B cell (primary cell): ENCODE data around the gene RHPN2. TPM values are rescaled to one million over a fixed set of nuclear protein-coding genes. Genes with fewer than 3 reads are reported as not detected.
"Not testable (repeated sequence)": the region's sequence is repeated elsewhere in the genome, so short reads cannot be mapped to it uniquely, and the experiment has no call there.

ENCODE experiments used
- ATAC-seq: fragments of 200-7000 bp; cut with Tn5 transposase; one replicate; pipeline ENCODE4 v1.10.0; 2021; ENCODE audit warnings: low read depth, mild to moderate bottlenecking, moderate number of reproducible peaks, moderate library complexity
- CTCF ChIA-PET: fragments of 350-600 bp; sonication (Branson Sonifier 250); formaldehyde crosslinking; loops from one replicate; lab custom pipeline; 2021; ENCODE audit warnings: antibody characterized with exemption, inconsistent platforms; lab: Charles Lee
- POLR2A ChIA-PET: fragments of 350-600 bp; sonication (Branson Sonifier 250); formaldehyde crosslinking; loops from one replicate; lab custom pipeline; 2021; ENCODE audit warnings: antibody characterized with exemption; lab: Charles Lee
- DNase-seq: peaks from one replicate; pipeline ENCODE4 v3.0.0; 2013
- H2AFZ ChIP-seq: 2 replicates; pipeline ENCODE4 v1.6.1; 2012; ENCODE audit warnings: mild to moderate bottlenecking, low read depth, low read length; ENCODE audit not compliant: insufficient read depth, poor library complexity, severe bottlenecking
- H3K27ac ChIP-seq, 2 donors: 1 replicate in 1 of 2; 2 replicates in 1 of 2; pipeline ENCODE4 v1.5.1; 2012 to 2013; ENCODE audit warnings: low read length in 2 of 2, mild to moderate bottlenecking in 2 of 2, moderate library complexity in 1 of 2
- H3K27me3 ChIP-seq, 4 experiments: fragments of 200-600 bp in 1 of 4; sonication (generic) in 1 of 4; replicated peaks in 1 of 4; 1 replicate in 2 of 4; 2 replicates in 2 of 4; pipeline versions ENCODE4 v1.6.1 to v1.7.0; 2013 to 2016; ENCODE audit warnings: low read length in 3 of 4, mild to moderate bottlenecking in 2 of 4, mixed read lengths in 1 of 4, moderate library complexity in 1 of 4; ENCODE audit not compliant: insufficient read depth in 4 of 4, control insufficient read depth in 3 of 4; ENCODE audit errors: control extremely low read depth in 1 of 4
- H3K36me3 ChIP-seq, 2 experiments: replicated peaks in 1 of 2; 1 replicate in 1 of 2; 2 replicates in 1 of 2; pipeline versions ENCODE4 v1.6.1 to v1.7.1; 2013; ENCODE audit warnings: low read length in 1 of 2; ENCODE audit not compliant: insufficient read depth in 2 of 2, control insufficient read depth in 1 of 2; ENCODE audit errors: control extremely low read depth in 1 of 2, extremely low read depth in 1 of 2
- H3K4me1 ChIP-seq, 2 donors: fragments of 200-600 bp in 1 of 2; sonication (generic) in 1 of 2; 1 replicate in 1 of 2; 2 replicates in 1 of 2; pipeline versions ENCODE4 v1.5.1 to v1.6.1; 2013 to 2017; ENCODE audit warnings: low read length in 2 of 2; ENCODE audit not compliant: control insufficient read depth in 2 of 2, insufficient read depth in 2 of 2
- H3K4me2 ChIP-seq: replicated peaks from 2 replicates; pipeline ENCODE3; 2012; ENCODE audit warnings: mild to moderate bottlenecking, low read depth, low read length; ENCODE audit not compliant: poor library complexity, severe bottlenecking
- H3K4me3 ChIP-seq, 5 experiments: fragments of 200-600 bp in 1 of 5; sonication (generic) in 1 of 5; 1 replicate in 3 of 5; 2 replicates in 2 of 5; pipeline versions ENCODE4 v1.5.1 to v1.7.0; 2011 to 2016; ENCODE audit warnings: low read length in 4 of 5, mild to moderate bottlenecking in 4 of 5, low read depth in 2 of 5, control low read depth in 1 of 5, moderate library complexity in 1 of 5; ENCODE audit not compliant: insufficient read depth in 1 of 5; ENCODE audit errors: control extremely low read depth in 1 of 5, extremely low read depth in 1 of 5
- H3K79me2 ChIP-seq: fragments of 200-600 bp; sonication (generic); one replicate; pipeline ENCODE4 v1.6.0; 2016; ENCODE audit warnings: low read length; ENCODE audit not compliant: control insufficient read depth, insufficient read depth
- H3K9ac ChIP-seq: fragments of 200-600 bp; sonication (generic); 2 replicates; pipeline ENCODE4 v1.6.1; 2017; ENCODE audit warnings: mild to moderate bottlenecking, low read length, moderate library complexity
- H3K9me3 ChIP-seq, 3 donors: one replicate each; pipeline versions ENCODE4 v1.6.1 to v1.7.1; 2013; ENCODE audit warnings: low read length in 2 of 3; ENCODE audit not compliant: control insufficient read depth in 2 of 3, insufficient read depth in 1 of 3; ENCODE audit errors: control extremely low read depth in 1 of 3
- H4K20me1 ChIP-seq: 2 replicates; pipeline ENCODE4 v1.6.0; 2012; ENCODE audit warnings: mild to moderate bottlenecking, low read length; ENCODE audit not compliant: insufficient read depth, control insufficient read depth, poor library complexity, severe bottlenecking
- H3K27ac Mint-ChIP-seq: one replicate; pipeline ENCODE4 v1.8.0; 2021; ENCODE audit warnings: mixed read lengths
- H3K27me3 Mint-ChIP-seq: one replicate; pipeline ENCODE4 v1.8.0; 2021; ENCODE audit warnings: mixed read lengths
- H3K4me1 Mint-ChIP-seq: one replicate; pipeline ENCODE4 v1.8.0; 2021; ENCODE audit warnings: mixed read lengths
- H3K4me3 Mint-ChIP-seq: one replicate; pipeline ENCODE4 v1.8.0; 2021; ENCODE audit warnings: mixed read lengths
- H3K9me3 Mint-ChIP-seq: one replicate; pipeline ENCODE4 v1.8.0; 2022; ENCODE audit warnings: mixed read lengths; ENCODE audit not compliant: insufficient read depth
- EZH2 ChIP-seq: IDR thresholded peaks from 2 replicates; pipeline ENCODE4 v1.6.1; 2012; ENCODE audit warnings: borderline replicate concordance, low read depth, mild to moderate bottlenecking, moderate library complexity, low read length; ENCODE audit not compliant: insufficient read depth, poor library complexity, severe bottlenecking
- WGBS: methylation state at CpG from one replicate; pipeline ENCODE4 v1.1.5; 2013; ENCODE audit warnings: missing lambda C conversion rate; ENCODE audit not compliant: insufficient coverage; 5-methylcytosine and 5-hydroxymethylcytosine counted together
- intact Hi-C: fragments of 100-400 bp; cut with micrococcal nuclease; formaldehyde crosslinking; loops from one replicate; pipeline ENCODE4 v1.10.0; 2022
- polyA plus RNA-seq: library from polyadenylated mRNA; depleted of rRNA; stranded (reverse); fragments of >200 nt; gene quantifications from 2 replicates; pipeline ENCODE4 v1.2.3, GENCODE V29; 2012
- total RNA-seq, 2 donors: library from RNA; stranded (reverse); fragments of 120-200 nt in 1 of 2; gene quantifications; 1 replicate in 1 of 2; 2 replicates in 1 of 2; pipeline versions ENCODE4 v1.2.3 to v1.2.4, GENCODE V29; 2013 to 2022
- TF ChIP-seq, protein P1 (sequence below): fragments of 200-600 bp; IDR thresholded peaks from one replicate; pipeline ENCODE4 v1.8.0; 2022; ENCODE audit warnings: antibody characterized with exemption, mild to moderate bottlenecking

RHPN2 gene
- total and polyA plus RNA-seq, 2 donors (not counting 1 experiment from before 2014, with no cell fraction given) = 4.9 to 5.5 TPM

GRCh38 chr19:32997716-32998355 is 66.9 kb downstream of the RHPN2 start:
- Histone ChIP-seq H3K4me2 (no peak overlapping the region), H3K27ac (no peak overlapping the region), H2AFZ (no peak overlapping the region), H3K27me3 (no peaks in the 10 kb centered on the region), H4K20me1 (no peaks in the 10 kb centered on the region), H3K9me3 (no peaks in the 10 kb centered on the region), H3K79me2 (no peaks in the 10 kb centered on the region), H3K4me1 (no peaks in the 10 kb centered on the region), H3K36me3 (no peaks in the 10 kb centered on the region), H3K4me3 (no peak overlapping the region), H3K9ac (no peak overlapping the region)
- intact Hi-C loops = no loop called here
- DNase-seq (no peak), ATAC-seq (no peak)
- no peaks in the 10 kb centered on the region for H3K9me3 Mint-ChIP-seq
- H3K27me3 Mint-ChIP-seq = no peaks in the 10 kb centered on the region
- CTCF ChIA-PET = no interaction called here
- POLR2A ChIA-PET = no interaction called here
- WGBS = 95% methylated on average over 14 of the region's 14 CpGs
- H3K4me1 Mint-ChIP-seq = peaks cover 4% of the 10 kb centered on the region
- no peak for TF ChIP-seq EZH2
- TF ChIP-seq, protein P1, sequence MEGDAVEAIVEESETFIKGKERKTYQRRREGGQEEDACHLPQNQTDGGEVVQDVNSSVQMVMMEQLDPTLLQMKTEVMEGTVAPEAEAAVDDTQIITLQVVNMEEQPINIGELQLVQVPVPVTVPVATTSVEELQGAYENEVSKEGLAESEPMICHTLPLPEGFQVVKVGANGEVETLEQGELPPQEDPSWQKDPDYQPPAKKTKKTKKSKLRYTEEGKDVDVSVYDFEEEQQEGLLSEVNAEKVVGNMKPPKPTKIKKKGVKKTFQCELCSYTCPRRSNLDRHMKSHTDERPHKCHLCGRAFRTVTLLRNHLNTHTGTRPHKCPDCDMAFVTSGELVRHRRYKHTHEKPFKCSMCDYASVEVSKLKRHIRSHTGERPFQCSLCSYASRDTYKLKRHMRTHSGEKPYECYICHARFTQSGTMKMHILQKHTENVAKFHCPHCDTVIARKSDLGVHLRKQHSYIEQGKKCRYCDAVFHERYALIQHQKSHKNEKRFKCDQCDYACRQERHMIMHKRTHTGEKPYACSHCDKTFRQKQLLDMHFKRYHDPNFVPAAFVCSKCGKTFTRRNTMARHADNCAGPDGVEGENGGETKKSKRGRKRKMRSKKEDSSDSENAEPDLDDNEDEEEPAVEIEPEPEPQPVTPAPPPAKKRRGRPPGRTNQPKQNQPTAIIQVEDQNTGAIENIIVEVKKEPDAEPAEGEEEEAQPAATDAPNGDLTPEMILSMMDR = no peak
- no peak overlapping the region for H3K4me3 Mint-ChIP-seq
- no peak overlapping the region for H3K27ac Mint-ChIP-seq

DNA sequence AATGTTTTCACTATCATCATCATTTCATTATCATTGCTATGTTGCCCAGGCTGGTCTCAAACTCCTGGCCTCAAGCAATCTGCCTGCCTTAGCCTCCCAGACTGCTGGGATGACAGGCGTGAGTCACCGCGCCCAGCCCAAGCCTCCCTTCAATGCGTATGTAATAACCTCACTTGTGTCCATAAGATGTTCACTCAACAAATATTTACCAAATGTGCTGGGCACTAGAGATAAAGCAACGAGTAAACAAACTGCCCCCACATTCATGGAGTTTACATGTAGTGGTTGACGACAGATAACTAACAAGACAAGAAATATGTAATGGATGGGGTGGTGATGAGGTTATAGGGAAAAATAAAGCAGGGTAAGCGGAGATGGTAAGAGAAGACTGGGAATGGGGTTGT is 67.6 kb downstream of the RHPN2 start:
- H3K4me1 Mint-ChIP-seq, H3K9me3 Mint-ChIP-seq, H3K4me3 ChIP-seq, H3K4me2 ChIP-seq, H2AFZ ChIP-seq, H3K9ac ChIP-seq, H3K27ac Mint-ChIP-seq, CTCF ChIA-PET, POLR2A ChIA-PET, DNase-seq, H3K27me3 ChIP-seq, H3K4me1 ChIP-seq, H4K20me1 ChIP-seq, H3K27ac ChIP-seq, H3K79me2 ChIP-seq, H3K36me3 ChIP-seq, H3K27me3 Mint-ChIP-seq, H3K9me3 ChIP-seq, H3K4me3 Mint-ChIP-seq, ATAC-seq, intact Hi-C loops: not testable (repeated sequence)
- WGBS = 100% methylated on average over 3 of the region's 7 CpGs

DNA sequence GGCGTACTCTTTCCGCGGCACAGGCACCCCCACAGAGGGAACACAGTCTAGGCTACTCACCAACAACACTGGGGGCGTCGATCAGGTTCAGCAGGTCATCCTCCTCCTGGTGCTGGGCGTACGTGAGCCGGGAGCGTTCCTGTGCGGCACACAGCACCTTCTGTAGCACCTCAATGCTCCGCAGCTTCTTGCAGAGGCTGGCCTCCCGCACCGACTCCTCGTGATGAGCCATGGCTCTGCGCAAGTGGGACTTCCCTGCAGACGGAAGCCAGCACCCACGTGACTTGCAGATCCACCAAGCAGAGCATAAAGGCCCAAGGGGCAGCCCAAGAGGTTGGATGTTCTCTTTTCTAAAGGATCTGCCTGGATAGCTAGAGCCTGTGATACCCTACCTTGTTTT is 68.7 kb downstream of the RHPN2 start:
- H3K9me3 Mint-ChIP-seq, POLR2A ChIA-PET, H3K36me3 ChIP-seq, H3K4me3 ChIP-seq, ATAC-seq, H3K9me3 ChIP-seq, H3K4me1 ChIP-seq, H3K4me3 Mint-ChIP-seq, H3K79me2 ChIP-seq, H2AFZ ChIP-seq, intact Hi-C loops, H3K9ac ChIP-seq, H3K27me3 Mint-ChIP-seq, H4K20me1 ChIP-seq, CTCF ChIA-PET, DNase-seq, H3K27ac ChIP-seq, H3K4me1 Mint-ChIP-seq, H3K27ac Mint-ChIP-seq, H3K4me2 ChIP-seq, H3K27me3 ChIP-seq: not testable (repeated sequence)
- WGBS = 94% methylated on average over 13 of the region's 17 CpGs
